Measurements from ENCODE around the gene OR2T11. TPM values are rescaled to one million over a fixed set of nuclear protein-coding genes. Genes with fewer than 3 reads are reported as not detected.

OR2T11 gene
- total and polyA plus RNA-seq, 2 donors (not counting 1 experiment from before 2014, with no cell fraction given): 0.12 to 3.6 TPM

DNA sequence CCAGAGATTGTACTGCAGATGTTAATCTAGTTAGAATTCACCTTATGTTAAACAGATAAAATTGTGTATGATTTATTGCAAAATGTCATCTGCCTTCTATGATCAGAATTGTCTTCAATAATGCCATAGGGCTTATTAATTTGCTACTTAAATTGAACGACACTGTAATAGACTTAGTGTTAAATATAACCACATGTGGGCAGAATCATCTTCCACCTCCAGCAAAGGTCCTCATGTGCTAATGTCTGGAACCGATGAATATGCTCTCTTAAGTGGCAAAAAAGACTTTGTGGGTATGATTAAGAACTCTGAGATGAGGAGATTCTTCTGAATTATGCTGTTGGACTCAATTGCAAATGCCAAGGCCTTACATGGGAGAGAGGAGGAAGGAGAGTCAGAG, 4.3 kb downstream of the OR2T11 start:
- Mint-ChIP-seq H3K9me3 (ENCODE audit: insufficient read depth) (no peaks in the 10 kb centered on the region), H3K4me1 (peaks cover 12% of the 10 kb centered on the region), H3K4me3 (no peak overlapping the region), H3K27ac (no peak overlapping the region), H3K27me3 (no peaks in the 10 kb centered on the region)
- Histone ChIP-seq H3K9me3 (ENCODE audit: control extremely low read depth in 1 of 3, control insufficient read depth in 2 of 3, insufficient read depth in 1 of 3, low read length in 2 of 3) (no peaks in the 10 kb centered on the region), H3K9ac (ENCODE audit: low read length) (no peak overlapping the region), H3K27ac (ENCODE audit: low read length in 2 of 2) (no peak overlapping the region), H3K79me2 (ENCODE audit: control insufficient read depth, insufficient read depth, low read length) (no peaks in the 10 kb centered on the region), H3K4me3 (ENCODE audit: control extremely low read depth in 1 of 5, extremely low read depth in 1 of 5, insufficient read depth in 1 of 5, low read depth in 2 of 5, low read length in 4 of 5) (no peak overlapping the region), H3K4me2 (replicated peaks; ENCODE audit: low read depth, low read length, poor library complexity, severe bottlenecking) (no peak overlapping the region), H2AFZ (ENCODE audit: insufficient read depth, low read depth, low read length, poor library complexity, severe bottlenecking) (no peak overlapping the region), H3K36me3 (replicated peaks in 1 of 2; ENCODE audit: control extremely low read depth in 1 of 2, control insufficient read depth in 1 of 2, extremely low read depth in 1 of 2, insufficient read depth in 2 of 2, low read length in 1 of 2) (no peaks in the 10 kb centered on the region), H3K4me1 (ENCODE audit: control insufficient read depth in 2 of 2, insufficient read depth in 2 of 2, low read length in 2 of 2) (no peaks in the 10 kb centered on the region), H3K27me3 (replicated peaks in 1 of 4; ENCODE audit: control extremely low read depth in 1 of 4, control insufficient read depth in 3 of 4, insufficient read depth in 4 of 4, low read length in 3 of 4) (peaks cover 0 to 3% (median 0%) of the 10 kb centered on the region in 4 experiments), H4K20me1 (ENCODE audit: control insufficient read depth, insufficient read depth, low read length, poor library complexity, severe bottlenecking) (no peaks in the 10 kb centered on the region)
- CTCF ChIA-PET: interaction anchor here (1.0 to 1.1 kb wide), 2 partner anchors 8 to 175 kb away, joined by 3 to 6 read pairs; no protein-coding TSS in a partner anchor
- 100% methylated on average over 1 of the region's 2 CpGs for WGBS (ENCODE audit: insufficient coverage)
- no peak for DNase-seq
- TF ChIP-seq, protein P1, sequence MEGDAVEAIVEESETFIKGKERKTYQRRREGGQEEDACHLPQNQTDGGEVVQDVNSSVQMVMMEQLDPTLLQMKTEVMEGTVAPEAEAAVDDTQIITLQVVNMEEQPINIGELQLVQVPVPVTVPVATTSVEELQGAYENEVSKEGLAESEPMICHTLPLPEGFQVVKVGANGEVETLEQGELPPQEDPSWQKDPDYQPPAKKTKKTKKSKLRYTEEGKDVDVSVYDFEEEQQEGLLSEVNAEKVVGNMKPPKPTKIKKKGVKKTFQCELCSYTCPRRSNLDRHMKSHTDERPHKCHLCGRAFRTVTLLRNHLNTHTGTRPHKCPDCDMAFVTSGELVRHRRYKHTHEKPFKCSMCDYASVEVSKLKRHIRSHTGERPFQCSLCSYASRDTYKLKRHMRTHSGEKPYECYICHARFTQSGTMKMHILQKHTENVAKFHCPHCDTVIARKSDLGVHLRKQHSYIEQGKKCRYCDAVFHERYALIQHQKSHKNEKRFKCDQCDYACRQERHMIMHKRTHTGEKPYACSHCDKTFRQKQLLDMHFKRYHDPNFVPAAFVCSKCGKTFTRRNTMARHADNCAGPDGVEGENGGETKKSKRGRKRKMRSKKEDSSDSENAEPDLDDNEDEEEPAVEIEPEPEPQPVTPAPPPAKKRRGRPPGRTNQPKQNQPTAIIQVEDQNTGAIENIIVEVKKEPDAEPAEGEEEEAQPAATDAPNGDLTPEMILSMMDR (IDR thresholded peaks at IDR 0.05): no peak
- no peak for TF ChIP-seq EZH2 (IDR thresholded peaks at IDR 0.05; ENCODE audit: borderline replicate concordance, insufficient read depth, low read depth, low read length, poor library complexity, severe bottlenecking)
- POLR2A ChIA-PET: no interaction called here
- intact Hi-C loops (cut with micrococcal nuclease): no loop called here
- no peak for ATAC-seq (ENCODE audit: low read depth)

DNA sequence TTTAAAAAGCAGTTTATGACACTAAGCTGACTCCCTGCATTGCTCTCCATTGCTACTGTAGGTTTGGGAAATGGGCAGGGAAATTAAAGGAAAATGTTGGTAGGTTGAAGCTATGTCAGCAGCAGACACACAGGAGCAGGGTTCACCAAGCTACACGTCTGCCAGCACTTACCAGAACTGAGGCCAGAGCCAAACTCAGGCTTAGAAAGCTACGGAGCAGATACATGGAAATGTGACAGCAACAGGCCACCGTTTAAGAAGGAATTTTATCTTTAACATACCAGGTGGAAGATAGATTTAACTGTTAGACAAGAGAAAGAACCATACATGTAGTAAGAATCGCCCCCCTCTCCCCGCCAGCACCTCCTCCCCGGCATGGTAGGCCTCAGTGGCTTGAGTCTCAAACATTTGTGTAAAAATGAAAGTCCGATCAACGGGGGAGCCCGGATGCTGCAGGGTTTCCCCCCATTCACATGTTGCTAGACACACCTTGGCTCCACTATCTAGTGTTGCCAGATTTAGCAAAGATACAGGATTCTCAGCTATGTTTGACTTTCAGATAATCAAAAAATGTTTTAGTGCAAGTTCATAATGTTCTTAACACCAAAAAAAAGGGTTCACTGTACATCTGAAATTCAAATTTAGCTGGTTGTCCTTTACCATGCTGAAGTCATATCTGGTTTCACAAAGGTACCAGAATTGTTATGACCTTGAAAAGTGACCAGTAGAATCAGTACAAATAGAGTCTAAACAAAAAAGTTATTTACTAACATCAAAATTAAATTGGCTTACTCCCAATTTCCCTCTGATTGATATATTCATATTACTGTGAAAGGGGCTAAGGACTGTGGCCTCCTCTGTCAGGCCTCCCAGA, 6.7 kb downstream of the OR2T11 start:
- ATAC-seq (ENCODE audit: low read depth) (peak; percentile 36), DNase-seq (peak; percentile 13)
- Mint-ChIP-seq H3K4me1 (peaks cover 12% of the 10 kb centered on the region), H3K27ac (peak overlapping the region; percentile 33), H3K27me3 (no peaks in the 10 kb centered on the region), H3K9me3 (ENCODE audit: insufficient read depth) (no peaks in the 10 kb centered on the region), H3K4me3 (peak overlapping the region; percentile 48)
- 90% methylated on average over 5 of the region's 9 CpGs for WGBS (ENCODE audit: insufficient coverage)
- CTCF ChIA-PET: interaction anchor here (1.1 to 1.6 kb wide), 6 partner anchors 9 to 245 kb away, joined by 3 to 7 read pairs (median 4); no protein-coding TSS in a partner anchor
- Histone ChIP-seq H3K4me1 (ENCODE audit: control insufficient read depth in 2 of 2, insufficient read depth in 2 of 2, low read length in 2 of 2) (peaks cover 0 to under 1% of the 10 kb centered on the region in 2 donors), H2AFZ (ENCODE audit: insufficient read depth, low read depth, low read length, poor library complexity, severe bottlenecking) (peak overlapping the region; percentile 14), H3K9ac (ENCODE audit: low read length) (no peak overlapping the region), H3K9me3 (ENCODE audit: control extremely low read depth in 1 of 3, control insufficient read depth in 2 of 3, insufficient read depth in 1 of 3, low read length in 2 of 3) (no peaks in the 10 kb centered on the region), H3K79me2 (ENCODE audit: control insufficient read depth, insufficient read depth, low read length) (no peaks in the 10 kb centered on the region), H4K20me1 (ENCODE audit: control insufficient read depth, insufficient read depth, low read length, poor library complexity, severe bottlenecking) (no peaks in the 10 kb centered on the region), H3K27me3 (replicated peaks in 1 of 4; ENCODE audit: control extremely low read depth in 1 of 4, control insufficient read depth in 3 of 4, insufficient read depth in 4 of 4, low read length in 3 of 4) (peaks cover 0 to 3% (median 0%) of the 10 kb centered on the region in 4 experiments), H3K27ac (ENCODE audit: low read length in 2 of 2) (no peak overlapping the region), H3K4me3 (ENCODE audit: control extremely low read depth in 1 of 5, extremely low read depth in 1 of 5, insufficient read depth in 1 of 5, low read depth in 2 of 5, low read length in 4 of 5) (no peak overlapping the region), H3K4me2 (replicated peaks; ENCODE audit: low read depth, low read length, poor library complexity, severe bottlenecking) (peak overlapping the region; percentile 26), H3K36me3 (replicated peaks in 1 of 2; ENCODE audit: control extremely low read depth in 1 of 2, control insufficient read depth in 1 of 2, extremely low read depth in 1 of 2, insufficient read depth in 2 of 2, low read length in 1 of 2) (no peaks in the 10 kb centered on the region)
- intact Hi-C loops (cut with micrococcal nuclease): no loop called here
- TF ChIP-seq, protein P1 (IDR thresholded peaks at IDR 0.05): no peak
- TF ChIP-seq EZH2 (IDR thresholded peaks at IDR 0.05; ENCODE audit: borderline replicate concordance, insufficient read depth, low read depth, low read length, poor library complexity, severe bottlenecking): no peak
- POLR2A ChIA-PET: interaction anchor here (0.7 kb wide), 1 partner anchor 76 kb away, joined by 8 read pairs; no protein-coding TSS in a partner anchor
